CD4-positive, alpha-beta T cell treated with Interleukin-1 beta for 1 hour (primary cell): Measurements from ENCODE around the gene YY2.

Source experiments
- DNase-seq, 2 donors: peaks; one replicate each; pipeline ENCODE4 v3.0.0-alpha.2; 2020 to 2022

Gene YY2

DNA sequence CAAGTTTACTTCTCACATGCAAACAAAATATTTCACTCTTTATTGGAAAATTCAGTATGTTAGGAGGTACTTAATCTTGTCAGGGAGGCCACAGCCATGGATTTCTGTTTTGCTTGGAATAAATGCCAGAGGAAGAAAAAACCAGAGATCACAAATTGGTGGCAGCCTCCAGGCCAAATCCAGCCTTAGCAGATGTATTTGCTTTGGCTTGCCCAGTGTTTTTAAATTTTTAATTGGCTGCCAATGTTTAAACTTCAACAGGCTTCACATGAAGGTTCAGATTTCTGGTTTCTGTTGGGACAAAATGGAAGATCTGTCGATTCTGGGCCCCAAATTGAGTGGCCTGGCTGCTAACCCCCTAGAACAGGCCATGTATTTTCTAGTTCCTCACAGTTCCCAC, 19.2 kb downstream of the YY2 start:
- DNase-seq, result no peak

DNA sequence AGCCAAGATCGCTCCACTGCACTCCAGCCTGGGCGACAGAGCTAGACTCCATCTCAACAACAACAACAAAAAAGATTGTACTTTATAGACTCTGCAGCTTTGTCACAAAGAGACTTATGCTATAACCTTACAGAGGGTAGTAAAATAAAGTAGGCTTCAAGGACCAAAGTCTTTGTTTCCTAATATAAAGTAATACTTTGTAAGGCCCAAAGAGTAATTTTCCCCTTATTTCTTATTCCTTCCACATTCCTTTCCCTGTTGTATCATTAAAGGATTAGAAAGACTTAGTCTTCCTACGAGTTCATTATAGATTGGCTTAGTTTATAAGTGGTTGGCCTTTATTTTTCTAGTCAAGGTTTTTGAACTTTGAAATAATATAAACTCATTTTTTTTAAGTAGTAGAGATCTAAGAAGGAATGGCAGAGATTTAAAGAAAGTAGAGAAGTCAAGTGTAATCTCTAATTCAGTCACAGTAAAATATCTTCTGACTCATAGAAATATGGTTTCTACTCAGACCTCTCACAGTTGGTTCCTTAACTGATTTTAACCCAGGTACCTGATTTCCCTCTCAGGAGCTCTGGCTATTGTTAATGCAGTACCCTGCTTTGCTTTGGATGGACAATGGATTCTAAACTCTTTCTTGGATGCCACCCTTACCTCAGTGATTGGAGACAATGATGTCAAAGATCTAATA, 26.2 kb downstream of the YY2 start:
- DNase-seq, result no peak

GRCh38 chrX:21883258-21883657, 27.5 kb downstream of the YY2 start:
- no peak for DNase-seq

DNA sequence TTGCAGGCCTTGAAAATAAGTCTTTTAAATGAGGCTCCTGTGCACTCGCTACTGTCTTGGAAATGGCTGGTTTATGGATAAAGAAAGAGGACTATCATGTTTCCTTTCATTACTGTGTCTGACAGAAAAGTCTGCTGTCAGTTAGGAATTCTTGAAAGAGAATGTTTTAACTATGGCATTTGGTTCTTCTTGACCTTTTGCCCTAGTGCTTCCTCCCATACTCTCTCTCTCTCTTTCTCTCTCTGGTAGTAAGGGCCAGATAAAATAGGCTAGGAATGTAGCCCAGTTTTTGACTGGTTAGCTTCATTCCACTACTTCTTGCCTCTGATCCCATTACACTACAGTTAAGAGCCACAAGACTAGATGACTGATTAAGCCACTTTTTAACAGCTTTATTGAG, 29.8 kb downstream of the YY2 start:
- DNase-seq, result no peak

DNA sequence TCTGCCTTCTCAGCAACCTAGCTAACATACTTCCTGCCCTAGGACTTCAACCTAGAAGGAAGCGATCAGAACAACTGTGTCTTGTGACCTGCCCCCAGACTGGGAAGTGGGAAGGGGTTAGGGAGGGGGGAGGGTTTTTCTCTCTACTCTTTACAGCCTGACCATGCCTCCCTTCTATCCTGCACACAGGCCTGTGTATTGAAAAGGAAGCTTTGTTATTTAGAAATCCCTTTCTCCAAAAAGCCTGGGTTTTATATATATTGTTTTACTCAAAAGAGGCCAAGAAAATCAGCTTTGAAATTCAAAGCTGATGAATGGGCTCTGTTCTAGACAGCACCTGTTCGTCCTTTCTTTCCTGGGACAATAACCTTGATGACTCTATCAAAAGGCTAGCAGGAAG, 49.5 kb downstream of the YY2 start:
- no peak for DNase-seq

GRCh38 chrX:21905953-21906352, 50.2 kb downstream of the YY2 start:
- DNase-seq, result no peak

- no peak for DNase-seq
These were observed 51.5 kb downstream of the YY2 start for GRCh38 chrX:21907260-21907659.
